Neural progenitor cell (in vitro differentiated cells): ENCODE data around the gene ANKRD33.

ENCODE experiments used
- EZH2 ChIP-seq: fragments of 200-600 bp; sonication (generic); IDR thresholded peaks from 2 replicates; pipeline ENCODE4 v1.6.1; 2017; ENCODE audit warnings: antibody characterized with exemption, mild to moderate bottlenecking, moderate library complexity
- EZH2phosphoT487 ChIP-seq: fragments of 200-600 bp; sonication (generic); IDR thresholded peaks from 2 replicates; pipeline ENCODE4 v1.6.1; 2017; ENCODE audit warnings: antibody characterized with exemption
- TF ChIP-seq, protein P1 (sequence below): fragments of 200-600 bp; sonication (generic); IDR thresholded peaks from 2 replicates; pipeline ENCODE4 v1.5.1; 2017; ENCODE audit warnings: antibody characterized with exemption, mild to moderate bottlenecking

DNA sequence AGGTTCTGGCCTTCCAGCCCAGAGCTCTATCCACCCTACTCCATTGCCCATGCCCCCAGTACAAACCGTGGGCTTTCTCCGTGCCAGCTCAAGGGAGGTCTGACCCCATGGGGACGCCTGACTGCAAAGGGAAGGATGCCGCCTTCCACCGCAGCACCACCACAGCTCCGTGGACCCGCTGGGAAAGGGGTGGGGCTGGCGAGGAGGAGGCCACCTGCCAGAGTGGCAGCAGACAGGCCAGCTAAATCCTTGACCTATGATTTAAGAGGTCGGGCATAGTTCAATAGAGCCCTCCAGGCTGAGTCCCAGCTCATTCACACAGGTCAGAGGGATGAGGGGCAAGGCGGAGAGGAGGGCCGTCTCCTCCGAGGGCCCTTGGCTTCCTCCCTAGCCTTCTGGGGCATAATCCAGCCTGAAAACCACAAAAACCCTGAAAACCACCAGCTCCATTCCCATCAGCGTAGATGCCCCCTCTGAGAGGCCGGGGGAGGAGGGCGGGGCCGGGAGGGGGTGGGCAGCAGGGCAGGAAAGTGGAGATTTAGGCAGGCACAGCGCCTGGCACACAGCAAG lies 24.5 kb upstream of the ANKRD33 start:
- TF ChIP-seq, protein P1, sequence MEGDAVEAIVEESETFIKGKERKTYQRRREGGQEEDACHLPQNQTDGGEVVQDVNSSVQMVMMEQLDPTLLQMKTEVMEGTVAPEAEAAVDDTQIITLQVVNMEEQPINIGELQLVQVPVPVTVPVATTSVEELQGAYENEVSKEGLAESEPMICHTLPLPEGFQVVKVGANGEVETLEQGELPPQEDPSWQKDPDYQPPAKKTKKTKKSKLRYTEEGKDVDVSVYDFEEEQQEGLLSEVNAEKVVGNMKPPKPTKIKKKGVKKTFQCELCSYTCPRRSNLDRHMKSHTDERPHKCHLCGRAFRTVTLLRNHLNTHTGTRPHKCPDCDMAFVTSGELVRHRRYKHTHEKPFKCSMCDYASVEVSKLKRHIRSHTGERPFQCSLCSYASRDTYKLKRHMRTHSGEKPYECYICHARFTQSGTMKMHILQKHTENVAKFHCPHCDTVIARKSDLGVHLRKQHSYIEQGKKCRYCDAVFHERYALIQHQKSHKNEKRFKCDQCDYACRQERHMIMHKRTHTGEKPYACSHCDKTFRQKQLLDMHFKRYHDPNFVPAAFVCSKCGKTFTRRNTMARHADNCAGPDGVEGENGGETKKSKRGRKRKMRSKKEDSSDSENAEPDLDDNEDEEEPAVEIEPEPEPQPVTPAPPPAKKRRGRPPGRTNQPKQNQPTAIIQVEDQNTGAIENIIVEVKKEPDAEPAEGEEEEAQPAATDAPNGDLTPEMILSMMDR: no peak
- TF ChIP-seq EZH2: no peak
- no peak for TF ChIP-seq EZH2phosphoT487
